SKM-1 (cell line): ENCODE measurements around the gene AGBL4.

Experiments used
- DNase-seq: peaks from one replicate; lab custom pipeline; 2025; ENCODE audit not compliant: unreplicated experiment; lab: John Stamatoyannopoulos, UW

AGBL4 gene

GRCh38 chr1:48616710-48617109, 1407.0 kb downstream of the AGBL4 start:
- peak; percentile 12 for DNase-seq

- no peak for DNase-seq
These were observed 1411.9 kb downstream of the AGBL4 start for GRCh38 chr1:48611841-48612240.

GRCh38 chr1:48610628-48611542, 1412.9 kb downstream of the AGBL4 start:
- DNase-seq = no peak

GRCh38 chr1:48608882-48609281, 1414.9 kb downstream of the AGBL4 start:
- no peak for DNase-seq

DNA sequence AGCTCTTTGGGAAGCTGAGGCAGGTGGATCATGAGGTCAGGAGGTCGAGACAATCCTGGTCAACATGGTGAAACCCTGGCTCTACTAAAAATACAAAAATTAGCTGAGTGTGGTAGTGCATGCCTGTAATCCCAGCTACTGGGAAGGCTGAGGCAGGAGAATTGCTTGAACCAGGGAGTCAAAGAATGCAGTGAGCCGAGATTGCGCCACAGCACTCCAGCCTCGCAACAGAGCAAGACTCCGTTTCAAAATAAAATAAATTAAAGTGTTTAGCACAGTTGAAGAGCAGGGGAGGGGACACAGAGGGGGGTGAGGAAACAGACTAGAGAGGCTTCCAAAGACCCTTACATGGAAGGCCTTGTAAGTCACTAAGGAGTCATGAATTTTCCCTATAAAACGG, 1420.5 kb downstream of the AGBL4 start:
- no peak for DNase-seq

- DNase-seq = no peak
These were observed 1421.4 kb downstream of the AGBL4 start for GRCh38 chr1:48602349-48602748.

DNA sequence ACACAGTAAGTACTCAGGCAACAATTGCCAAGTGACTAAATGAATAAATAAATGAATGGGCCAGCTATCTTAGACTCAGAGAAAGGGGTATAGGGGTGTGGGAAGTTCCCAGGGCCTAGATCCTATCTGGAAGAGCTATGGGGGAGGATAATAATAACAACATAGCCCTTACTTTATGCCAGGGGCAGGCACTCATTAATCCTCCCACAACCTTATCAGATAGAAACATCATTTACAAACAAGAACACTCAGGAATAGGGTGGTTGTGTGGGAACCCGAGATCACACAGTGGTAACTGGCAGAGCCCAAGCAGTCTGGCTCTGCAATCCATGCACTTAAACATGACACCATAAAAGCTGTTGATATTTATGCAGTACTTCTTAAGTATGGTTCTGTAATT, 1423.6 kb downstream of the AGBL4 start:
- no peak for DNase-seq

DNA sequence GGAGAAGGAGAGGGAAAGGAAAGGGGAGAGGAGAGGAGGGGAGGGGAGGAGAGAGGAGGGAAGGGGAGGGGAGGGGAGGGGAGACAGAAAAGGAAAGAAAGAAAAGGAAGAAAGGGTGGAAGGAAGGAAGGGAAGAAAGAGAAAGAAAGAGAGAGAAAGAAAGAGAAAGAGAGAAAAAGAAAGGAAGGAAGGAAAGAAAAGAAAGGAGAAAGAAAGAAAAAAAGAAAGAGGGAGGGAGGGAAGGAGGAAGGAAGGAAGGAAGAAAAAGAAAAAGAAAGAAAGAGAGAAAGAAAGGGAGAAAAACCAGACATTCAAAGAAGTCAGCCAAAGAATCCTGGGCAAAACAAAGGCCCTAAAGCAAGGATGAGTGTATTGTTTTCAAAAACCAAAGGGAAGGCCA, 1426.1 kb downstream of the AGBL4 start:
- DNase-seq = no peak

- no peak for DNase-seq
These were observed 1427.7 kb downstream of the AGBL4 start for GRCh38 chr1:48596046-48596445.

DNA sequence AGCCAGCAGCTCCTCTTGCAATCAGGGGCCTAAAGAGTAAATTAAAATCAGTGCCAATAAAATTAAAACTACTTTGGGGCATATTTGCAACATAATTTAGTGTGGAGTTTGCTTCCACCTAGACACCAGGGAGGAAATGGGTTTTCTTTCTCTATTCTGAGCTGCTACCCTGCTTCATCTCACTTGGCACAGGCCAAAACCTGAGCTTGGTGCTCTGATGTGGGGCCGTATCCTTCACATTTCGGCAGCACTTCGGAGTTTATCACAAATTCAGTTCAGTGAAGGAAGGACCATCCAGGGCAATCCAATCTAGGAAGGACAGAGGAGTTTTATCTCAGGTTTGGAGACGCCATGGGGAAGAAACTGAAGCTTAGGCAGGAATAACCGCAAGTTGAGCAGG, 1428.1 kb downstream of the AGBL4 start:
- DNase-seq = no peak

GRCh38 chr1:48592330-48592729, 1431.4 kb downstream of the AGBL4 start:
- DNase-seq = no peak

DNA sequence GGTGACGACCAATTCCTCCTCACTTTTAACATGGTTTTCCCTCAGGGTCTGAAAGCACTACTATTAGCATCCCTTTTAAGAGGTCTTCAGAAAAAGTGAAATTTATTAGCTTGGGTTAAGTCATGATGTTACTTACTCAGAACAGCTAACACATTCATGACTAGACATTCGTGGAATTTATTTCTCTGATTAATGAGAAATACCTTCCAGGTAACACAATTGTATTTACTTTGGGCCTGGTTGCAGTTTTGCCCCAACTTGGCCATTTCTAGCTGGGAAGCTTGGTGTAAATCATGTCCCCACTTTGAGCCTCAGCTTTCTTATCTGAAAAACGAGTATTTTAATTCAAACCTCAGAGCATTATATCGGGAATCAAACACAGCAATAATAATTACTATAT, 1432.6 kb downstream of the AGBL4 start:
- DNase-seq = no peak

- no peak for DNase-seq
These were observed 1435.7 kb downstream of the AGBL4 start for GRCh38 chr1:48588061-48588460.

GRCh38 chr1:48582408-48582807, 1441.3 kb downstream of the AGBL4 start:
- no peak for DNase-seq

DNA sequence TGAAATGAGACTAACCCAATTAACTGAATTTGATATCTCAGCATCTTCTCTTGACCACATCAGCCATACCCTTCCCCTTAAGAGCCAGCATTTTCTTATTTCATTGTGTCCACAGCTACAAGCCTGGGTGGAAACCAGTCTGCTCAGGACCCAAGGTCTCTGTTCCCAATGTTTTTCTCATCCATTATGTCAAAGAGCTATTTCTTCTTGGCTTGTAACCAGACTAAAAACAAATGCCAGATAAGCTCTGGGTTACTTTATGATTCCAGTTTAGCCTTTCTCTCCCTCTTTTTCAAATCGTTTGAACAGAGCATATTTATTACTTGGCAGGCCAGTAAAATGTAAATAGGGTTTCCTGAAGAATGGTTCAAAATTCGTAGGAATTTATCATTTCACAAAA, 1442.5 kb downstream of the AGBL4 start:
- DNase-seq = no peak

GRCh38 chr1:48576565-48576964, 1447.2 kb downstream of the AGBL4 start:
- DNase-seq = no peak

GRCh38 chr1:48572646-48573258, 1451.0 kb downstream of the AGBL4 start:
- peak; percentile 41 for DNase-seq

DNA sequence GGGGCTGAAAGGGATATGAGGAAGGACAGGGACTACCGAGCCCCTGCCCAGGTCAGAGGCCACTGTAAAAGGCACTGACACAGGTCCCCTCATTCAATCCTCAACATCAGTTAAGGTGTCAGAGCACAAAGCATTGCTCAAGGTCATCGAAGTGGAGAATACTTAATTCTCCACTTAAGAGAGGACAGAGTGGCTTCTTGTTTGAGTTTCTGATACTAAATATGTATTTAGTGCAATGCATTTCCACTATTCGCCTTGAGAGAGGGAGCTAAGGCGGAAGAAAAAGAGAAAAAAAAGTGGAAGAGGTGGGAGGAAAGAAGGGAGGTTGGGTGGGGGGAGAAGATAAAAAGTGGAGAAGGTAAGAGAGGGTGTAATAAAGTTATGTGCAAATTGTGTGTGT, 1451.6 kb downstream of the AGBL4 start:
- DNase-seq = no peak

- DNase-seq = no peak
These were observed 1452.3 kb downstream of the AGBL4 start for GRCh38 chr1:48571303-48571987.

DNA sequence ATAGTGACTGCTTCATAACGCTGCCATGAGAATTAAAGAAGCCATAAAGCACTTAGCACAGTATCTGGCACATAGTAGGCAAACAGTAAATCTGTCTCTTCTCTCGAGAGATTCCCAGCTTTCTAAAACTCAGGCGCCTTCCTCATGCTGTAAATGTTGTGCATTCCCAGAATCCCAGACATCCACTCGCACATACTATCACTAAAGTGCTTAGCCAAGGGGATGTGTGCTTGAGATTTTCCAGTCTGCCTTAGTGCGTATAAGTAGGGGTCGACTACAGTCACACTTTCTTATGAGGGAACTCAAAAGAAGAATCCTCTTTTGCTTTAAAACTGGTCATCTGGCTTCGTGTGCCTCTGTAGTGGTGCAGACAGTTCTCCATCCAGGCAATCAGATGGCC, 1453.2 kb downstream of the AGBL4 start:
- no peak for DNase-seq

DNA sequence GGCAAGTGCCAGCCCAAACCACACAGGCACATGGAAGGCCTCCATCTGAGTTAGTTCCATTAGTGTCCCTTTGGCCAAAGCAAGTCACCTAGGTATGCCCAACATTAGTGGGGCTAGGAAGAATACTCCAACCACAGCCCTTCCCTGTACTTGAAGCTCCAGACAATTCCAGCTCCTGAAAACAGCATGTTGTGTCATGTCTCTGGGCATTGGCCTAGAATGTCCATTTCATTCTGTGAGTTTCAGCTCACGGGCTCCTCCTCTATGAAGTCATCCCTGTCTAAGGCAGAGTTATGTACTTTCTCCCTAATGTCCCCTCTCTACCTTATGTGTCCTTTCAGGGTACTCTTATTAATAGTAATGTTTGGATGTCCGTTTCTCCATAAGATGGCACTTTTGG, 1455.3 kb downstream of the AGBL4 start:
- DNase-seq = no peak

DNA sequence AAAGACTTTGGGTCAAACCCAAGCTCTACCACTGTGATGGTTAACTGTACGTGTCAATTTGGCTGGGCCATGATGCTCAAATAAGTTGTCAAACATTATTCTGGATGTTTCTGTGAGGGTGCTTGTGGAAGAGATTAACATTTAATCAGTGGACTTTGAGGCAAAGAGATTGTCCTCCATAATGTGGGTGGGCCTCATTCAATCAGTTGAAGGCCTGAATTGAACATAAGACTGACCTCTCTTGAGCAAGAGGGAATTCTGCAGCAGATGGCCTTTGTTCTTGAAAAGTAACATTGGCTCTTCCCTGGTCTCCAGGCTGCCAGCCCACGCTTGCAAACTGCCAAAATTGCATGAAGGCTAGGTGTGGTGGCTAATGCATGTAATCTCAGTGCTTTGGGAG, 1457.3 kb downstream of the AGBL4 start:
- DNase-seq = no peak
